GM19043 (cell line): ENCODE data around the gene BCL2L11.

Source experiments
- ATAC-seq: cut with Tn5 transposase; IDR thresholded peaks from one replicate; pipeline ENCODE4 v1.9.1; 2021; ENCODE audit warnings: low read depth; ENCODE audit not compliant: unreplicated experiment

The BCL2L11 gene

GRCh38 chr2:111188681-111189080 is 68.0 kb downstream of the BCL2L11 start:
- ATAC-seq: no peak

- ATAC-seq: no peak
These were observed 68.4 kb downstream of the BCL2L11 start for GRCh38 chr2:111189106-111189505.

- ATAC-seq: no peak
These were observed 70.3 kb downstream of the BCL2L11 start for GRCh38 chr2:111190816-111191540.

GRCh38 chr2:111191877-111192276 is 71.2 kb downstream of the BCL2L11 start:
- no peak for ATAC-seq

- no peak for ATAC-seq
These were observed 72.2 kb downstream of the BCL2L11 start for GRCh38 chr2:111192776-111193368.

GRCh38 chr2:111194835-111195621 is 74.3 kb downstream of the BCL2L11 start:
- peak; percentile 83 for ATAC-seq

GRCh38 chr2:111196435-111196834 is 75.7 kb downstream of the BCL2L11 start:
- no peak for ATAC-seq

- no peak for ATAC-seq
These were observed 78.0 kb downstream of the BCL2L11 start for GRCh38 chr2:111198701-111199100.

- no peak for ATAC-seq
These were observed 79.1 kb downstream of the BCL2L11 start for GRCh38 chr2:111199840-111200239.

- no peak for ATAC-seq
These were observed 79.7 kb downstream of the BCL2L11 start for GRCh38 chr2:111200333-111200881.

GRCh38 chr2:111201214-111201613 is 80.5 kb downstream of the BCL2L11 start:
- ATAC-seq: peak; percentile 87

GRCh38 chr2:111202266-111203040 is 81.7 kb downstream of the BCL2L11 start:
- ATAC-seq: no peak

- no peak for ATAC-seq
These were observed 84.0 kb downstream of the BCL2L11 start for GRCh38 chr2:111204706-111205105.

GRCh38 chr2:111205774-111206173 is 85.1 kb downstream of the BCL2L11 start:
- ATAC-seq: no peak

- no peak for ATAC-seq
These were observed 87.1 kb downstream of the BCL2L11 start for GRCh38 chr2:111207851-111208250.

- no peak for ATAC-seq
These were observed 87.9 kb downstream of the BCL2L11 start for GRCh38 chr2:111208639-111209038.

GRCh38 chr2:111209045-111209514 is 88.4 kb downstream of the BCL2L11 start:
- ATAC-seq: peak; percentile 95

- no peak for ATAC-seq
These were observed 89.3 kb downstream of the BCL2L11 start for GRCh38 chr2:111210036-111210435.

GRCh38 chr2:111213877-111214276 is 93.2 kb downstream of the BCL2L11 start:
- no peak for ATAC-seq
